ENCODE results near the gene COL5A2.
A peak's percentile ranks its signal among the peaks of the same experiment; 100 is the strongest.

The COL5A2 gene

GRCh38 chr2:188983427-188984064 is 196.0 kb downstream of the COL5A2 start:
- DNase-seq (ENCODE audit: extremely low read depth, low read depth), result no peak
- TF ChIP-seq CTCF (IDR thresholded peaks at IDR 0.05; ENCODE audit: low read depth, low read length, missing control alignments), result peak; percentile 60
- no peak overlapping the region for H3K4me3 ChIP-seq (replicated peaks; ENCODE audit: low read depth, low read length)

Measured in HFF-Myc (cell line).